ENCODE data around the gene GRM7.

DNA sequence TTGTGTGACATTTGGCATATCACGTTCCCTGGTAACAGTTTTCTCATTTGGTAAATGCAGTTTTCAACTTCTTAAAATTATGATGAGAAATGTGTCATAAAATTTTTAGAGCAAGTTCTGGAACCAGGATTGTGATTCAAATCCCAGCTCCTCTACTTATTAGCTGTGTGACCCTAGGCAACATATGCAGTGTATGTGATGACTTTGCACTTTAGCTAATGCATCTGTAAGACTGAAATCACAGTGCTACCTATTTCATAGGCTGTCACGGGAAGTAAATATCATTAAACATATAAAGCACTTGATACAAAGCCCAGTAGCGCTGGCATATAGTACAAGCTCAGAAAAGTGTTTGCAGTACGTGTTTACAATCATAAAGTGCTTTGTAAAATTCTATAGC is 419.4 kb downstream of the GRM7 start:
- TF ChIP-seq, protein P1, sequence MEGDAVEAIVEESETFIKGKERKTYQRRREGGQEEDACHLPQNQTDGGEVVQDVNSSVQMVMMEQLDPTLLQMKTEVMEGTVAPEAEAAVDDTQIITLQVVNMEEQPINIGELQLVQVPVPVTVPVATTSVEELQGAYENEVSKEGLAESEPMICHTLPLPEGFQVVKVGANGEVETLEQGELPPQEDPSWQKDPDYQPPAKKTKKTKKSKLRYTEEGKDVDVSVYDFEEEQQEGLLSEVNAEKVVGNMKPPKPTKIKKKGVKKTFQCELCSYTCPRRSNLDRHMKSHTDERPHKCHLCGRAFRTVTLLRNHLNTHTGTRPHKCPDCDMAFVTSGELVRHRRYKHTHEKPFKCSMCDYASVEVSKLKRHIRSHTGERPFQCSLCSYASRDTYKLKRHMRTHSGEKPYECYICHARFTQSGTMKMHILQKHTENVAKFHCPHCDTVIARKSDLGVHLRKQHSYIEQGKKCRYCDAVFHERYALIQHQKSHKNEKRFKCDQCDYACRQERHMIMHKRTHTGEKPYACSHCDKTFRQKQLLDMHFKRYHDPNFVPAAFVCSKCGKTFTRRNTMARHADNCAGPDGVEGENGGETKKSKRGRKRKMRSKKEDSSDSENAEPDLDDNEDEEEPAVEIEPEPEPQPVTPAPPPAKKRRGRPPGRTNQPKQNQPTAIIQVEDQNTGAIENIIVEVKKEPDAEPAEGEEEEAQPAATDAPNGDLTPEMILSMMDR (IDR thresholded peaks at IDR 0.05; ENCODE audit: low read depth, low read length) = no peak
- no peak for TF ChIP-seq EZH2phosphoT487 (IDR thresholded peaks at IDR 0.05; ENCODE audit: low read depth)
